NCI-H748 treated with DMSO at 0.1 percent for 48 hours (cell line): Measurements from ENCODE around the gene AMOTL2.
A peak's percentile ranks its signal among the peaks of the same experiment; 100 is the strongest.

Experiments used
- DNase-seq: peaks from one replicate; lab custom pipeline; 2025; lab: John Stamatoyannopoulos, UW

Gene AMOTL2

GRCh38 chr3:134315286-134316106 is 58.8 kb downstream of the AMOTL2 start:
- no peak for DNase-seq

GRCh38 chr3:134314588-134315285 is 59.5 kb downstream of the AMOTL2 start:
- DNase-seq = no peak

GRCh38 chr3:134313847-134314587 is 60.2 kb downstream of the AMOTL2 start:
- no peak for DNase-seq

- no peak for DNase-seq
Observed at GRCh38 chr3:134312873-134313846, 61.1 kb downstream of the AMOTL2 start.

GRCh38 chr3:134312072-134312872 is 62.0 kb downstream of the AMOTL2 start:
- DNase-seq = no peak

DNA sequence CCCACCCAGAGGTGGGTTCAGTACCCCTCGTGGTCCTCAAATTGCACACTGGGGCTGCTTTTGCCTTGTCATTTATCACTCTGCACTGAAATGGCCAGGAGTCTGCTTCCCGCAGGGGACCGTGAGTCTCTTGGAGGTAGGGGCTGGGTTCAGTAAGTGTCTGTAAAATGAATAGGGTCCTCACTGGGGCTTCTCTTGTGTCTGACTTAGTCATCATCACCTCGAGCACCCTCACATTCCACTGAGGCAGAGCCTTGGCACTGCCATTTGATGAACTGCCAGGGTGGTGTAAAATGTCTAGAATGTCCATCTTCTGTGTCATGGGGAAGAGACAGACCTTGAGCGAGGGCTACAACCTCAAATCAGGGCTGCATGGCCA is 62.6 kb downstream of the AMOTL2 start:
- no peak for DNase-seq

GRCh38 chr3:134311265-134311664 is 63.0 kb downstream of the AMOTL2 start:
- DNase-seq = no peak

DNA sequence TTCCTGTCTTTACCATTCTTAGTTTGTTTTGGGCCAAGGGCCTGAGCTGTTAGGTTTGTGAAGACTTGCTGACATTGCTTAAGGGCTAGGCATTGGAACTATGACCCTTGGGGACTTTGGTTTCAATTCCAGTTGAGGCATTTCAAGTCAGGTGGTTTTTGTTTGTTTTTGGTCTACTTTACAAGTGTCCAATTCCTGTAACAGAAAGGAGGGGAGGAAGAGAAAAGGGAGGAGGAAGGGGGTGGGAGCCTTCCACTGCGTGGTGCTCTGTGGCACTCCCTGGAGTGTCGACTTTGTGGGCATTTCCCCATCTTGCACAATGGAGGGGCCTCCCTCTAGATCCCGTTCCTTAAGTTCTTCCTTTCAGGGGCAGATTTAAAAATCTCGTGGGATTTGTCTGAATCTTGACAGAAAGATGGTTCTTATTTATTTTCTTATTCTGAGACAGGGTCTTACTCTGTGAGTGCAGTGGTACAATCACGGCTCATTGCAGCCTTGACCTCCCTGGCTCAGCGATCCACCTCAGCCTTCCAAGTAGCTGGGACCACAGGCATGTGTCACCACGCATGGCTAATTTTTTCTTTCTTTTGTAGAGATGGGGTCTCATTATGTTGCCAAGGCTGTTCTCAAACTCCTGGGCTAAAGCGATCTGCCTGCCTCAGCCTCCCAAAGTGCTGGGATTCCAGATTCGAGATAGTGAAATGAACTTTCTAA is 64.1 kb downstream of the AMOTL2 start:
- DNase-seq = no peak

GRCh38 chr3:134308350-134308891 is 65.8 kb downstream of the AMOTL2 start:
- peak; percentile 70 for DNase-seq

- DNase-seq = no peak
Observed at GRCh38 chr3:134307425-134307824, 66.8 kb downstream of the AMOTL2 start.

- DNase-seq = no peak
Observed at GRCh38 chr3:134306320-134306719, 67.9 kb downstream of the AMOTL2 start.
